Nucleus accumbens (tissue), 56 donors: ENCODE data around the gene THSD4.
"Not testable (repeated sequence)": the region's sequence is repeated elsewhere in the genome, so short reads cannot be mapped to it uniquely, and the experiment has no call there.

Experiments
- DNase-seq, 56 donors: peaks; one replicate each; lab custom pipeline; 2025; lab: John Stamatoyannopoulos, UW

Gene THSD4

GRCh38 chr15:71359246-71359645 is 244.0 kb downstream of the THSD4 start:
- no peak for DNase-seq

- DNase-seq: no peak
Observed at GRCh38 chr15:71362556-71362955, 247.3 kb downstream of the THSD4 start.

GRCh38 chr15:71362987-71363968 is 248.0 kb downstream of the THSD4 start:
- no peak for DNase-seq

- DNase-seq: no peak
Observed at GRCh38 chr15:71364117-71364584, 248.9 kb downstream of the THSD4 start.

GRCh38 chr15:71366522-71366921 is 251.3 kb downstream of the THSD4 start:
- DNase-seq: no peak

- DNase-seq: no peak
Observed at GRCh38 chr15:71366926-71367325, 251.7 kb downstream of the THSD4 start.

GRCh38 chr15:71367737-71368136 is 252.5 kb downstream of the THSD4 start:
- DNase-seq: not testable (repeated sequence)

- DNase-seq: not testable (repeated sequence)
Observed at GRCh38 chr15:71372769-71373168, 257.5 kb downstream of the THSD4 start.

GRCh38 chr15:71373917-71374316 is 258.6 kb downstream of the THSD4 start:
- DNase-seq: no peak

GRCh38 chr15:71374607-71375352 is 259.5 kb downstream of the THSD4 start:
- DNase-seq: no peak

GRCh38 chr15:71375934-71376333 is 260.7 kb downstream of the THSD4 start:
- no peak for DNase-seq

- DNase-seq: no peak
Observed at GRCh38 chr15:71379893-71380292, 264.6 kb downstream of the THSD4 start.

- DNase-seq: no peak
Observed at GRCh38 chr15:71380345-71380744, 265.1 kb downstream of the THSD4 start.

GRCh38 chr15:71384501-71384900 is 269.2 kb downstream of the THSD4 start:
- DNase-seq: no peak

- no peak for DNase-seq
Observed at GRCh38 chr15:71385026-71385425, 269.8 kb downstream of the THSD4 start.

- no peak for DNase-seq
Observed at GRCh38 chr15:71385457-71385856, 270.2 kb downstream of the THSD4 start.

GRCh38 chr15:71386005-71386404 is 270.7 kb downstream of the THSD4 start:
- no peak for DNase-seq

GRCh38 chr15:71386448-71387236 is 271.4 kb downstream of the THSD4 start:
- no peak for DNase-seq

GRCh38 chr15:71387810-71388209 is 272.5 kb downstream of the THSD4 start:
- no peak for DNase-seq

GRCh38 chr15:71390096-71390495 is 274.8 kb downstream of the THSD4 start:
- DNase-seq: no peak
